GM18505 (cell line): ENCODE data around the gene WDR83.
A peak's percentile ranks its signal among the peaks of the same experiment; 100 is the strongest.
"Not testable (repeated sequence)": the region's sequence is repeated elsewhere in the genome, so short reads cannot be mapped to it uniquely, and the experiment has no call there.

Experiments
- ATAC-seq: cut with Tn5 transposase; IDR thresholded peaks from one replicate; pipeline ENCODE4 v1.9.1; 2021; ENCODE audit not compliant: unreplicated experiment
- POLR2A ChIP-seq: IDR thresholded peaks from 4 replicates; pipeline ENCODE4 v1.6.1; 2011; ENCODE audit warnings: borderline replicate concordance; ENCODE audit not compliant: insufficient read depth, insufficient read length; ENCODE audit errors: extremely low read depth

Gene WDR83

GRCh38 chr19:12705169-12705568 is 38.6 kb downstream of the WDR83 start:
- ATAC-seq = no peak

GRCh38 chr19:12705654-12706331 is 39.2 kb downstream of the WDR83 start:
- ATAC-seq = no peak

More at GRCh38 chr19:12705169-12705568, 38.6 kb downstream of the WDR83 start:
- TF ChIP-seq POLR2A = no peak

GRCh38 chr19:12706332-12706718 is 39.7 kb downstream of the WDR83 start:
- ATAC-seq = no peak
- no peak for TF ChIP-seq POLR2A

More at GRCh38 chr19:12705654-12706331, 39.2 kb downstream of the WDR83 start:
- TF ChIP-seq POLR2A = no peak

GRCh38 chr19:12708641-12709040 is 42.0 kb downstream of the WDR83 start:
- ATAC-seq = no peak
- no peak for TF ChIP-seq POLR2A

GRCh38 chr19:12711187-12711586 is 44.6 kb downstream of the WDR83 start:
- TF ChIP-seq POLR2A = no peak
- ATAC-seq = no peak

GRCh38 chr19:12712077-12712476 is 45.5 kb downstream of the WDR83 start:
- not testable (repeated sequence) for ATAC-seq

- not testable (repeated sequence) for ATAC-seq
Observed at GRCh38 chr19:12713304-12713703, 46.7 kb downstream of the WDR83 start.

- ATAC-seq = no peak
- TF ChIP-seq POLR2A = no peak
Observed at GRCh38 chr19:12715102-12715501, 48.5 kb downstream of the WDR83 start.

- TF ChIP-seq POLR2A = no peak
- ATAC-seq = no peak
Observed at GRCh38 chr19:12715929-12716328, 49.3 kb downstream of the WDR83 start.

- no peak for ATAC-seq
Observed at GRCh38 chr19:12720296-12720695, 53.7 kb downstream of the WDR83 start.

GRCh38 chr19:12720851-12721655 is 54.4 kb downstream of the WDR83 start:
- no peak for ATAC-seq
- TF ChIP-seq POLR2A = peak; percentile 12

More at GRCh38 chr19:12720296-12720695, 53.7 kb downstream of the WDR83 start:
- TF ChIP-seq POLR2A = no peak

- ATAC-seq = peak; percentile 20
- TF ChIP-seq POLR2A = no peak
Observed at GRCh38 chr19:12721656-12722565, 55.3 kb downstream of the WDR83 start.
